SW480 (cell line): ENCODE data around the gene CALD1.
"Not testable (repeated sequence)": the region's sequence is repeated elsewhere in the genome, so short reads cannot be mapped to it uniquely, and the experiment has no call there.

ENCODE experiments used
- DNase-seq: peaks from one replicate; pipeline ENCODE4 v3.0.0-alpha.2; 2016; ENCODE audit warnings: low spot score

Gene CALD1

GRCh38 chr7:134949171-134949570, 169.7 kb downstream of the CALD1 start:
- DNase-seq = no peak

- peak; percentile 57 for DNase-seq
These were observed 175.0 kb downstream of the CALD1 start for GRCh38 chr7:134954197-134955082.

GRCh38 chr7:134957005-134957404, 177.6 kb downstream of the CALD1 start:
- no peak for DNase-seq

- DNase-seq = no peak
These were observed 180.4 kb downstream of the CALD1 start for GRCh38 chr7:134959810-134960209.

GRCh38 chr7:134962270-134962780, 182.9 kb downstream of the CALD1 start:
- DNase-seq = no peak

- DNase-seq = no peak
These were observed 183.6 kb downstream of the CALD1 start for GRCh38 chr7:134963036-134963435.

GRCh38 chr7:134966691-134967090, 187.3 kb downstream of the CALD1 start:
- no peak for DNase-seq

- no peak for DNase-seq
These were observed 188.7 kb downstream of the CALD1 start for GRCh38 chr7:134968110-134968509.

- DNase-seq = not testable (repeated sequence)
These were observed 202.2 kb downstream of the CALD1 start for GRCh38 chr7:134981645-134982044.

GRCh38 chr7:134985894-134986362, 206.5 kb downstream of the CALD1 start:
- no peak for DNase-seq

- peak; percentile 95 for DNase-seq
These were observed 207.2 kb downstream of the CALD1 start, which contains the start of gene AGBL3 for GRCh38 chr7:134986363-134987251. AGBL3 (plus strand) TSS chr7:134986508; CDS start chr7:134987934, 1,426 bp downstream.

GRCh38 chr7:134988161-134988560, 208.7 kb downstream of the CALD1 start:
- no peak for DNase-seq

- DNase-seq = peak; percentile 18
These were observed 212.3 kb downstream of the CALD1 start for GRCh38 chr7:134991469-134992339.

- no peak for DNase-seq
These were observed 213.3 kb downstream of the CALD1 start for GRCh38 chr7:134992626-134993179.

- DNase-seq = no peak
These were observed 214.5 kb downstream of the CALD1 start for GRCh38 chr7:134993877-134994456.

GRCh38 chr7:134995239-134996096, 216.0 kb downstream of the CALD1 start:
- no peak for DNase-seq

- no peak for DNase-seq
These were observed 216.7 kb downstream of the CALD1 start for GRCh38 chr7:134996097-134996550.

GRCh38 chr7:134997214-134997885, 217.9 kb downstream of the CALD1 start:
- DNase-seq = no peak

- DNase-seq = peak; percentile 83
These were observed 219.7 kb downstream of the CALD1 start for GRCh38 chr7:134999136-134999535.
